ENCODE measurements around the gene ARHGAP44. TPM values are rescaled to one million over a fixed set of nuclear protein-coding genes. Genes with fewer than 3 reads are reported as not detected.

The ARHGAP44 gene, protein sequence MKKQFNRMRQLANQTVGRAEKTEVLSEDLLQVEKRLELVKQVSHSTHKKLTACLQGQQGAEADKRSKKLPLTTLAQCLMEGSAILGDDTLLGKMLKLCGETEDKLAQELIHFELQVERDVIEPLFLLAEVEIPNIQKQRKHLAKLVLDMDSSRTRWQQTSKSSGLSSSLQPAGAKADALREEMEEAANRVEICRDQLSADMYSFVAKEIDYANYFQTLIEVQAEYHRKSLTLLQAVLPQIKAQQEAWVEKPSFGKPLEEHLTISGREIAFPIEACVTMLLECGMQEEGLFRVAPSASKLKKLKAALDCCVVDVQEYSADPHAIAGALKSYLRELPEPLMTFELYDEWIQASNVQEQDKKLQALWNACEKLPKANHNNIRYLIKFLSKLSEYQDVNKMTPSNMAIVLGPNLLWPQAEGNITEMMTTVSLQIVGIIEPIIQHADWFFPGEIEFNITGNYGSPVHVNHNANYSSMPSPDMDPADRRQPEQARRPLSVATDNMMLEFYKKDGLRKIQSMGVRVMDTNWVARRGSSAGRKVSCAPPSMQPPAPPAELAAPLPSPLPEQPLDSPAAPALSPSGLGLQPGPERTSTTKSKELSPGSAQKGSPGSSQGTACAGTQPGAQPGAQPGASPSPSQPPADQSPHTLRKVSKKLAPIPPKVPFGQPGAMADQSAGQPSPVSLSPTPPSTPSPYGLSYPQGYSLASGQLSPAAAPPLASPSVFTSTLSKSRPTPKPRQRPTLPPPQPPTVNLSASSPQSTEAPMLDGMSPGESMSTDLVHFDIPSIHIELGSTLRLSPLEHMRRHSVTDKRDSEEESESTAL
- total RNA-seq: not detected

DNA sequence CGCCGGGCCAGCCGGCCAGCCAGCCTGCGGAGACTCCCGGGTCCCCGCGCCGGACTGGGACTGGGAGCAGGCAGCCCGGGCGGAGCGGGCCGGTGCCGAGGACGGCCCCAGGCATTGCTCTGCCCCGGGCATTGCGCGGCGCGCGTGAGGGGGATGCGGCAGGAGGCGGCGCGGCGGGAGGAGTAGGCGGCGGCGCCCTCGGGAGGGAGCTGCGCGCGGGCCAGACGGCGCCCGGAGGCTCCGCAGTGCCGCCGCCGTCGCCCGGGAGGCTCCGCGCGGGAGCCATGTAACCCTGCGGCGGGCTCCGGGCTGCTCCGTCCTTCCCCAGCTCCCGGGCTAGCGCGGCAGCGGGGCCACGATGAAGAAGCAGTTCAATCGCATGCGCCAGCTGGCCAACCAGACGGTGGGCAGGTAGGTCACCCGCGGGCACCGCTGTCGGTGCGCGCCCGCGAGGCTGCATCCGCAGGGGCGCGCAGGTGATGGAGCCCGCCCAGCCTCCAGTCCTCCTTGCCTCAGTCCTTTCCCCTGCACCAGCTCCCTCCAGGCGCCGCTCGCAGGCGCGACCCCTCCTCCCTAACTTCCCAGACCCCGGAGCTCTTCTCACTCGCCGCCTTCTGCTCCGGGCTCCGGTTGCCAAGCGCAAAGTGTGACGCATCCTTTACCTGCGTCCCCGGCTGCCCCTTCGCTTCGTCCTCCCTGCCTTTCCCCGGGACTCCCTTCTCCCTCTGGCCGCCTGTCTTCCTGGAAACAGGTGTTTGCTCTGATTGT is at the start of gene ARHGAP44:
Gene ARHGAP44 (plus strand): TSS at position 18 of the 768 bp plus-strand sequence. CDS start 341 bp downstream, at position 359.
- DNase-seq: no peak

DNA sequence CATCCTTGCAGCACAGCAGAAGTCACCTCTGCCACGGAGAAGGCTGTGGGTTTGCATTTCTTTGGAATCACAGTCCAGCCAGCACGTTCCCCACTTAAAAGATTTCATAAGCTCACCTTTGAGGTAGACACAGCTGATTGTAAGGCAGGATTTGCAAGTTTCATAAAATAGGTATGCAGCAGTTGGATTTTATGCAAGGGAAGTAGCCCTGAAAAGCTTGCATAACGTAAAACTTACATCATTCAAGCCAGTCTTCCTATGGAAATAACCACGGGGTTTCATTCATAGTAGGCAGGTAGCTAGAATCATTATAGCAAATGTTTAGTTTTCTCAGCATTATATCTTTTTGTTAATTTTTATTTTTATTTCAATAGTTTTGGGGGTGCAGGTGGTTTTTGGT is 49.8 kb upstream of the ARHGAP44 start:
- DNase-seq: no peak

DNA sequence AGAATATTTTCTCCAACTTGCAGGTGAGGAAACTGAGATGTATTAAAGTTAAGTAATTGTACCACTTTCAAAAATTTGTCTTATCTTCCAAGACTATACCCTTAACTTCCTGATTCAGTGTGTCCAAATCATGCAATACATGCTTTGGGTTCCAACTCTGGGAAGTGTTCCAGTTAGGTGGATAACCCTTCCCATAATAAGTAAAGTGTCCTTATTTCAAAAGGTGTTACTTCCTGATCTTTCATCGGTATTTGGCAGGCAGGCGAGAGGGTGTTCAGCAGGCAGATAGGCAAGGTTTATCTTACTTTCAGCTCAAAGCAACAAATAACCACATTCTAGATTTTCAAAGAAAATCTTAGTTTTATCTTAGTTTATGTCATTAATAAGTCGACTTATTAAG is 46.3 kb upstream of the ARHGAP44 start:
- no peak for DNase-seq

DNA sequence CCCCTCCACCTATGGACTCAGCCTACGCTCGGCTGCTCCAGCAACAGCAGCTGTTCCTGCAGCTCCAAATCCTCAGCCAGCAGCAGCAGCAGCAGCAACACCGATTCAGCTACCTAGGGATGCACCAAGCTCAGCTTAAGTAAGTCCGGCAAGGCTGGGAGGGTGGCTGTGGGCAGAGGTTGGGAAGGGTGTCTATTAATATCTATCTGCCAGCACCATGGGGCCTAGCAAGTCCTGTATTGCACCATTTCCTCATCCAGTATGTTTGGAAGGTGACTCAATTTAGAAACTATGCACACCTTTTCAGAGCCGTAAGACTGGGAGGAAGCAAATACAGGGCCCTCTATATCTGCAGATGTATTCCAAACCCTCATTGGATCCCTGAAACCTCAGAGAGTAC is 45.0 kb upstream of the ARHGAP44 start:
- no peak for DNase-seq

DNA sequence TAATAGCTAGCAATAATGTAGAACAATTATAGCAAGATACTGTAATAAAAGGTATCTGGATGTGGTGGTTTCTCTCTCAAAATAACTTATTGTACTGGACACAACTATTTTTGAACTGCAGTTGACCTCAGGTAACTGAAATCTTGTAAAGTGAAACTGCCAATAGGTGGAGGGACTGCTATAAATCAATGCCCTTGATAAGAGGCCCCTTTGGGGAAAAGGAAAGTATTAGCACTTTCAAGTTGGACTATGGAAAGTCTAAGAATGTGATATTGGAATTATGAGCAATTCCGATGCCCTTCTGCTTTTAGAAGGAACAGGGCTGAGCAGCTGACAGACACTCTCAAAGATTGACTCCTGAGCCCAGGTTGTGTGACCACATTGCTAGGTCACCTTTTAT is 44.5 kb upstream of the ARHGAP44 start:
- DNase-seq: no peak

DNA sequence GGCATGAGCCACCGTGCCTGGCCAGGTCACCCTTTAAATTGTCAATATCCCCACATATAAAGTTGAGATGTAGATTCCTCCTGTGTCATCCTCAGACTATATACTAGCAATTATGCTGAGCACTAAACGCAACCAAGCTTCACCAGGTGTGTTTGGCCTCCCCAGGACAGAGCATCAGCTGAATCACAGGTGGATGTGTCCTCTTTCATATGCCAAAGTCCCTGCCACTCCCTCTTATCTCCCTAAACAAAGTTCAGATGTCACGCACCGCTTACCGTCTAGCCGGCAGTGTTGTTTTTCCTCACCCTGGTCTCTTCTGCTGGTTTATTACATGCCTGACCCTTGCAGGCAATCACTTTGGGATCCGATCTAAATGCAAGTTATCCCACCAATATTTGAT is 43.8 kb upstream of the ARHGAP44 start:
- DNase-seq: no peak

DNA sequence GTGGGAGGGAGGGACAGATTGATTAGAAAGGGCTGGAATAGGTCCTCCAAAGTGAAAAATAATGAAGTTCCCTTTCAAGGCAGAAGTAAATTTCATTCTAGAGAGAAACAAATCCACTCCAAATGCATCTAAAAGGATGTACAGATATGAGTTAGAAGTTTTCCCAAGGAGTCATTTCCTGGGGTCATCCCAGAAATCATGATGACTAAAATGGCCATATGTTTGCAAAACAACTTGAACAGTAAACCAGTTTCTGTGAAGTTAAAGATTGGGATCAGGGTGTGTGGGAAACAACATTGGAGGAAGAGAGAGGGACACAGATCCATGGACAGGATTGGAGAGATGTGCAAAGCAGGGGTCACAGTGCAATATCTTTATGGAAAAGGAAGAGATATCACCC is 32.5 kb upstream of the ARHGAP44 start:
- DNase-seq: no peak

DNA sequence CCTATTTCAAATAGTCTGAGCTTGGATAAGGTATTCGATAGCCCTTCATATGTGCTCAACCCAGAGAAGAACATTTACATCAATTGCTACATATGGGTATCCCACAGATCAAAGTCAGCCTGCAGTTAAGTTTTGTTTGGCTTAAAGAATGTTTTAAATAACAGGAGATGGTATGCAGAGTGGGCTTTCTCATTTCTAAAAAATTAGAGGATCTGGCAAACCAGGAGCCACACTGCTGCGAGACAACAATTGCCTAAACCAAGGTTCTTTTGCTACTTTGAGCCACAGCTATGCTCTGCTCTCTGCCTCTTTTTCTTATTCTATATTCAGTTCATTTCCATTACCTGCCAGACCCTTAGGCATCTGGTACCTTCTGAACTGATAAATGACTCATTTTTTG is 30.2 kb upstream of the ARHGAP44 start:
- no peak for DNase-seq

DNA sequence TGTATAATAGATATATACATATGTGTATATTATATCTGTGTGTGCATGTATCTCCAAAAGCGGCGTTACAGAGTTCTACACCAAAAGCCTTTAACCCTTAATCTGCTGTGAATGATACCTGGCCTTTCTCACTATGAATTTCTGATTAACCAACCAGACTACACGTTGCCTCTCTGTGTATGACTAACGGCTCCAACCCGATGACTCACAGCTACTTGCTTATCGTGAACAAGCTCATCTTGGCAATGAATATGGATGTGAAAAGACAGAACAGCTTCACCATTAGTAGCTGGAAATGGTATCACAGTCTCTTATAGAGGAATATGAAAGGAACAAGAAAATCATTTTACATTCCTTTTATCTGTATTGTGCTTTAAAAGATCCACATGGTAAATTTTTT is 23.8 kb upstream of the ARHGAP44 start:
- DNase-seq: no peak

DNA sequence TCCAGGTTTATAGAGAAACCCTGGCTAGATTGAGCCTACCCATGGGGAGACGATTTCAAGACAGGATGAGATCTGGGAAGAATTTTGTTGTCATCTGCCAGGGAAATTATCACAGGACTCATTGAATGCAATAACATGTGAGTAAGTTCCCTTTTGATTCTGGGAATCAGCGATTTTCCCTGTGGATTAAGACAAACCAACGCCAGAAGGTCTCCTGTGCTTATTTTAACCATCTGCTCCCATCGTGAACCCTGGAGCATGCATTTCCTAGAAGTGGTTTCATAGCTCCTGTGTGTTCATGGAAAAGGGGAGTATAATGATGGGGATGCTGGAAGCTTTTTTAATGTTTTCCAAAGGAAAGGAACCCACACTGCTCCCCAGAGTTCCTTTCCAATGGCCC is 21.0 kb upstream of the ARHGAP44 start:
- no peak for DNase-seq

DNA sequence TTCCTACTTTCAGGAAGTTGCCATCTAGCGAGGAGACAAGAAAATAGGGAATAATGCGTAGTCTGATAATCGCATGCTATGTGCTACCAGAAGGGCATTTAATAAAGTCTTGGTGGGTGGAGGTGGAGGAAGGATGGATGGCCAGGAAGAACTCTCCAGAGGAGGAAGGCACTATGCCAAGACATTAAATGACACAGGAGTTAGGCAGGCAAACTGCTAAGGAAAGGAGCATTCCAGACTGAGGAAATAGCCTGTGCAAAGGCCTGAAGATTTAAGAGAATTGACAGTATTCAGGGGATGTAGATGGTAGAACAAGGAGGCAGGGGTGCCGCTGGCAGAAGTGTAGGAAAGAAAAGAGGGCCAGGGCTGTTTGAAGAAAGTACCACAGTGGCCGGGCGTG is 19.3 kb upstream of the ARHGAP44 start:
- DNase-seq: no peak

DNA sequence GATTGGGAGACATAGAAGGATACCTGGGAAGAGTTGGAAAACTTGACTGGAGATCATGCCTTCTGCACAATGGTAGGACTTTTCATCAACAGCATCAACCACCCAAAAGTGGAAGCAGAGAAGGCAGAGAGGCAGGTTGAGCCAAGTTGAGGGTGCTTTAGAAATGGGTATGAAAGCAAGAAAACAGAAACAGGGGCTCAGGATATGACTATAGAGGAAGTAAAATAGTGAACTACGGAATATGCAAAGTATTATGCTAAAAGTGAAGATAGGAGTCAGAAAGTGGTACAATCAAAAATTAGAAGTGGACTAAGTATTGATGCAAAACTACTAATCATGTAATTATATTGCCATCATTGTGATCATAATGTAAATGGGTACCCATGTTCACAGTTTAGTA is 16.1 kb upstream of the ARHGAP44 start:
- DNase-seq: no peak

DNA sequence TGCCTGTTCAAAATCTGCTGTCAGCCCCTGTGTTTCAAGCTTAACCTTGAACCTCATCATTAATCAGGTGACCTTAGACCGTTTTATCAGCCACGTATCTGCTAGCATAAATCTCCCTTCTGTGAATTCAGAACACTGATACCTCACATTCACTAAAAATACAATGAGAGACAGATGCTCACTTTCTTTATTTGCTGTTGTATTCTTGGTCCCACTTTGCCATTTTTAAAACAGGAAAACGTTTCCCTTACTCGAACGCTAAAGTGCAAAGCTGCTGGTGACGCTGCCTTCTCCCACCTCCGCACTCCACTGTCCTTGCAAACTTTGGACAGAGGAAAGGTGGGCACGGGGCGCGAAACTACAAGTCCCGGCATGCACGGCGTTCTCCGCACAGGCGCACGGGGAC is 220 bp upstream of the ARHGAP44 start:
- no peak for DNase-seq

DNA sequence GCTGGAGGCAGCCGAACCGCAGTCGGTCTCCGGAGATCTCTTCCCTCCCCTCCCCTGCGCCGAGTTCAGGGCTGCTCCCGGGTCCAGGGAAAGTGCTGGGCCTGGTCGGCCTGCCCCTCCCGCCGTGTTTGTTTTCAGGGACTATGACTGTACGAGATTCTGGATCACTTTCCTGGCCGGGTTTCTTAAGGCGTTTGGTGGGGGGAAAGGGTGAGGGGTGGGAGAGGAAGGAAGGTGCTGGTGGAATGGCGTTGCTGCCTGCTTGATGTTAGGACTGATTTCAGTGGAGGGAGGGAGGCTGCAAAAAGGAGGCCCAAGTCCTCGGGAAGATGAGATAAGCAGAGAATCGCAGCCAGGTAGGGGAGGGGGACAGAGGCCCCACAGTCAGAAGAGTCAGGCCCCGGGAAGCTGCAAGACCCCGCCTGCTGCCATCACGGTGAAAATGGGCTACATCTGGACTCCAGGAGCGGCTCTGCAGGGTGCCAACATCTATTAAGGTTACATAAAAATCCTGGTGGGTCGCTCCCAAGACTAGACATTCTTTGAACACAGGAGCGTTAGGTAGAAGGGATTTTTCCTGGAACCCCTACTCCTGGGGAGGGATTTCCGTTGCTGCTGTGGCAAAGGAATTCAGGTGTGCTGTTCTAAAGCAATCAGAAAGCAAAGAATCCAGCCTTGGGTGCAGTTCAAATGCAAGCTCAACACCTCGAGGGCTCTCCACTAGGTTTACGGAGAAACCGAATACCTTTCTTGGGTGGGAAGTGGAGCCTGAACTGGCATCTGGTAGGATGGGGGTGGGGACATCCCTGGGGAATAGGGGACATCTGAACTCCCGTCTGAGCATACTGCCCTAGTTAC is 1.2 kb downstream of the ARHGAP44 start:
- no peak for DNase-seq

DNA sequence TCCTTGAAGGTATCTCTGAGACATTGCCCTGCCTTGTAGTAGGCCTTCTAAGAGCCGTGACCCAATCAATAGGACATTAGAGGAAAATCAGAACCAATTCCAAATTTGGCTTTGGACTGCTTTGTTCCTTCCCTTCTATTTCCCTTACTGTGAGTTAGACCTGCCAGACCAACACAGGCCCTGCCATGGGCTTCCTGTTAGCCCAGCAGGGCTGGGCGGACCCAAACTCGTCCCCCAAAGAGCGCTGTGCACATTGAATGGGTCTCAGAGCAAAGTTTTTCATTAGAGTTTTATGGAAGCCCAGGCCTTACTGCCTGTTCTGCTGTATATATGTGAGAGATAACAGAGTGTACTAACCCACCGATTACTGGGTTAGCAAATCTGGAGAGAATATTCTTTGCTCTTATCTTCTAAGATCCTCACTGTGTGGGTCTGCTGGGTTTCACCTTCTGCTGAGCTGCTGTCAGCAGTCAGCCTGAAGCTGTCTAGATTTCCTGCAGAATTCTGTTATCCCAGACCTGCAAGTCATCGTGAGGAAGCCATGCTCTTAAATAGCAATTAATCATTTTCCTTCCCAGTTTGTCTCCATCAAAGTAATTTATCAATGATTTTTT is 5.7 kb downstream of the ARHGAP44 start:
- no peak for DNase-seq

DNA sequence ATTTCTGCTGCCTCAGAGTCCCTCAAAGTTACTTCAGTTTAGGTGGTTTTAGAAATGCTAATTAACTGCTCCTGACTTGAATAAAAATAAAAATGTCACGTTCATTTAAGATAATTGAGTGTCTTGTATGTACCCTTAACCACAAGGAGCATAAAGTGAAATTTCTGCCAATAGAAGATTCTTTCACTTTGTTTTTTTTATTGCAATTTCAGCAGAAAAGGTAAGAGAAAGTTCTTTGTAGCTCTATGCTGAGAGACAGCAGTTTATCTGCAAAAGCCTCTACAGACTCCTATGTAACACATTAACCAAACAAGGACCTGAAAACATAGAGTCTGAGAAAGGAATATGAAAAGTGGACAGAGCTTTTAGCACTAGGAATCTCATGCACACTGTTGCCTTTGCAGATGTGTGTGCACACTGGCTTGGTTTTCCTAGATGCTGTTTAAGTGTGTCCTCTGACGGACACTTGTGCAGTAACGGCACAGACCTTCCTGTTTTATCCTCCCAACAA is 11.6 kb downstream of the ARHGAP44 start:
- DNase-seq: no peak

DNA sequence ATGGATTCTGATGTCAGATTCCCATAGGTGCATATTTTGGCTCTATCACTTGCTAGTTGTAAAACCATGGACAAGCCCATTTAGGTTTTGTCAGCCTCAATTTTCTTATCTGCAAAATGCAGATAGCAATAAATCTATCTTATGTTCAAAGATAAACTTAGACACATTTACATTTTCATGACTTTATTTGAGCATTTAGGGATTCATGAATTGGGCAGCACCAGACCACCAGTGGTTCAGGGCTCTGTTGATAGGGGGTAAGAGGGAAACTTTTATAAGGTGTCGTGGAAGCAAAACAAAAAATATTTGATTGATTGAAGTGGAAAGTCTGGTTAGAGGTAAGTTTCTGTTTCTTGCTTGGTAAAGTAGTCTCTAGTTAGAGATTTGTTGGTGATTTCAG is 17.3 kb downstream of the ARHGAP44 start:
- DNase-seq: no peak

DNA sequence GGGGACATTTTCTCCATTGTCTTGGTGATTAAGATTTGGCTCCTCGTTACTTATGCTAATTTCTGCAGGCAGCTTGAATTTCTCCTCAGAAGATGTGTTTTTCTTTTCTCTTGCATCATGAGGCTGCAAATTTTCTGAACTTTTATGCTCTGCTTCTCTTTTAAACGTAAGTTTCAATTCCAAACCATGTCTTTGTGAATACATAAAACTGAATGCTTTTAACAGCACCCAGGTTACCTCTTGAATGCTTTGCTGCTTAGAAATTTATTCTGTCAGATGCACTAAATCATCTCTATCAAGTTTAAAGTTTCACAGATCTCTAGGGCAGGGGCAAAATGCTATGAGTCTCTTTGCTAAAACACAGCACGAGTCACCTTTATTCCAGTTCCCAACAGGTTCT is 19.4 kb downstream of the ARHGAP44 start:
- DNase-seq: no peak

DNA sequence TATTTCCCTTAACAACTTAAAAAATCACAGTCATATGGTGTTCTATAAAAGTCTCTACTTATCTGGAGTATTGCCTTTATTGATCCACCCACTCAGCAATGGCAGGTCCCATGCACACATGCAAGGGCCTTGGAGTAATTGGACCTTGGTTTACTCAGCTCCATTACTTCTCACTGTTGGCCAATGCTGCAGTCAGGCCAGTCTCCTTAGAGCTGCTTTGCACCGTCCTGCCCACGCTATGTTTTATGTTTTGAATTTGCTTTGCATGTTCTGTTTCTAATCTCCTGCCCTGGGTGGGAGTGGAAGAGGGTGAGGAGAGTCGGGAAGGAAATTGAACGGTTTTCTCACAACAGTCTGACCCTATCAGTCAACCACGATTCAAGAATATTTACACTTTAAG is 23.6 kb downstream of the ARHGAP44 start:
- DNase-seq: no peak

DNA sequence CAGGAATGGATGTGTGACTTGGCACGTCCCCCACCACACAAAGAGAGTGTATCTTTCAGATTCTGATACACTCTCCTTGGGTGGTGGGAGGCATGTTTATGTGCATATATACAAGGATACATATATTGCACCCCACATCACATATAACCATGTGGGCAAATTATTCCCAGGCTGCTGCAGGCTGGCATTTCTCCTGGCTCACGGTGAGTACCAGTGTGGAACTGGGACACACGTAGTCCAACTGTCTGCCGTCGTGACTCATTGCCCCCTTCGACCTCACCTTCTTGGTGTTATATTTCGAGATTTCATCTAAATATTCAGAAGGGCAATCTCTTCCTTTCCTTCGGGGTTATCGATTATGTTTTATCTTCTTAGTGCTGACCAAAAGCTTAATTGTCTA is 24.4 kb downstream of the ARHGAP44 start:
- DNase-seq: no peak

DNA sequence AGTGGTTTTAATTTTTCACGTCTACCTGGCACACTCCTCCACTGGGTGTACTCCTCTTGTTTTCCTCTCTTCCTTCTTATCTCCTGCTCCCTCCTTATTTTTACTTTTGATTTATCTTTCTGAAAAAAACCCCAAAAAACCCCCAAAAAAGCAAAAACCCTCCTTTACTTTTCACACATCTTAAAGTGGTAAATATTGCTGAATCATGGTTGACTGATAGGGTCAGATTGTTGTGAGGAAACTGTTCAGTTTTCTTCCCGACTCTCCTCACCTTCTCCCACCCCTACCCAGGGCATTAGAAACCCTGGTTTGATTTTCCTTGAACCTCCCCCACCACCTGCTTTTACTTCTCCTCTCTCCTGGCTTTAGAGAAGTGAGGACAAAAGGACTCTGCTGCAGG is 25.4 kb downstream of the ARHGAP44 start:
- no peak for DNase-seq

DNA sequence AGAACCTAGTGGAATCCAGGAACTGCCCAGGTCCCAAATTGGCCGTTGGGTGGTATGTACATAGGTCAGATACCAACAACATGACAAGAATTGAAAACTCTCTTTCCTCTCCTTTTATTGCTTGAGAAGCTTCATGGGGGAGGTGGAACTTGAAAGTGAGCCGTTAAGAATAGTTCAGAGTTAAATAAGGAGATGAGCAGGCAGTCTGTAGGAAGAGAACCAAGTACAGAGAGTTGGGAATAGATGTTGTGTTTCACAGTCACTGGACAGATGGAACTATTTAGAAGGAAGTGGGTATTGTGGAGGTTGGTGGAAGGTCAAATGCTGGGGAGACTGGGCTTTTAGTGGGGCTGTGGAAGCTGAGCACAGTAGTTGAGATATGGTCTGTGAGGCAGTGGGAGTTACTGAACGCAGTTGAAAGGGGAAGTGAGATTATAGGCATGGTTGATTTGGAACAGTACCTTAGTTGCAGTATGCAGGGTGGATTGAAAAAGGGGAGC is 26.4 kb downstream of the ARHGAP44 start:
- no peak for DNase-seq
